ENCODE measurements around the gene TMC1. TPM values are rescaled to one million over a fixed set of nuclear protein-coding genes. Genes with fewer than 3 reads are reported as not detected.
A peak's percentile ranks its signal among the peaks of the same experiment; 100 is the strongest.
"Not testable (repeated sequence)": the region's sequence is repeated elsewhere in the genome, so short reads cannot be mapped to it uniquely, and the experiment has no call there.

Gene TMC1
- total RNA-seq, 2 experiments from 2014 or later, result not detected

GRCh38 chr9:72478966-72479365, 42.4 kb upstream of the TMC1 start:
- no peak overlapping the region for H3K4me3 Mint-ChIP-seq
- H3K9me3 Mint-ChIP-seq, result no peaks in the 10 kb centered on the region
- H3K27ac Mint-ChIP-seq, result no peak overlapping the region
- no peak for TF ChIP-seq CTCF (IDR thresholded peaks at IDR 0.05)
- no peaks in the 10 kb centered on the region for H3K36me3 Mint-ChIP-seq (ENCODE audit: low read depth)
- no peaks in the 10 kb centered on the region for H3K36me3 ChIP-seq (ENCODE audit: insufficient read depth, low read length)
- POLR2A ChIA-PET, result no interaction called here
- peaks cover 5% of the 10 kb centered on the region for H3K4me1 ChIP-seq (ENCODE audit: insufficient read depth, low read length)
- no peak overlapping the region for H3K27ac ChIP-seq (ENCODE audit: low read depth in 1 of 2, low read length in 2 of 2)
- H3K27me3 ChIP-seq (ENCODE audit: control insufficient read depth in 1 of 2, insufficient read depth in 2 of 2, low read length in 2 of 2), result no peaks in the 10 kb centered on the region
- H3K9me3 ChIP-seq (ENCODE audit: control insufficient read depth in 1 of 2, insufficient read depth in 1 of 2, low read length in 2 of 2), result no peaks in the 10 kb centered on the region
- DNase-seq (peak in 1 of 14 experiments; percentile 11), ATAC-seq (ENCODE audit: poor library complexity) (no peak)
- intact Hi-C loops (cut with DNase I, micrococcal nuclease), result loop anchor here in 1 of 2 experiments (10.0 kb wide), 1 partner anchor 54 kb away; no protein-coding TSS in a partner anchor
- H3K4me3 ChIP-seq (ENCODE audit: low read length), result no peak overlapping the region
- CTCF ChIA-PET, result interaction anchor here (0.6 to 1.3 kb wide), 3 partner anchors 12 to 207 kb away, joined by 3 read pairs; no protein-coding TSS in a partner anchor
- peaks cover 15% of the 10 kb centered on the region for H3K4me1 Mint-ChIP-seq (ENCODE audit: low read depth)
- no peaks in the 10 kb centered on the region for H3K27me3 Mint-ChIP-seq

GRCh38 chr9:72480261-72480660, 41.1 kb upstream of the TMC1 start:
- ATAC-seq (ENCODE audit: poor library complexity); H3K27me3 ChIP-seq (ENCODE audit: control insufficient read depth in 1 of 2, insufficient read depth in 2 of 2, low read length in 2 of 2); H3K27ac ChIP-seq (ENCODE audit: low read depth in 1 of 2, low read length in 2 of 2); H3K36me3 ChIP-seq (ENCODE audit: insufficient read depth, low read length); CTCF ChIA-PET; H3K4me3 Mint-ChIP-seq; H3K36me3 Mint-ChIP-seq (ENCODE audit: low read depth); H3K9me3 Mint-ChIP-seq; intact Hi-C loops (cut with DNase I, micrococcal nuclease); H3K27ac Mint-ChIP-seq; DNase-seq; H3K4me1 ChIP-seq (ENCODE audit: insufficient read depth, low read length); H3K27me3 Mint-ChIP-seq; H3K9me3 ChIP-seq (ENCODE audit: control insufficient read depth in 1 of 2, insufficient read depth in 1 of 2, low read length in 2 of 2); POLR2A ChIA-PET; H3K4me3 ChIP-seq (ENCODE audit: low read length): not testable (repeated sequence)
- H3K4me1 Mint-ChIP-seq (ENCODE audit: low read depth), result peaks cover 15% of the 10 kb centered on the region

- Histone ChIP-seq H3K9me3 (ENCODE audit: control insufficient read depth in 1 of 2, insufficient read depth in 1 of 2, low read length in 2 of 2) (no peaks in the 10 kb centered on the region), H3K27ac (ENCODE audit: low read depth in 1 of 2, low read length in 2 of 2) (no peak overlapping the region), H3K36me3 (ENCODE audit: insufficient read depth, low read length) (no peaks in the 10 kb centered on the region), H3K27me3 (ENCODE audit: control insufficient read depth in 1 of 2, insufficient read depth in 2 of 2, low read length in 2 of 2) (no peaks in the 10 kb centered on the region), H3K4me3 (ENCODE audit: low read length) (no peak overlapping the region), H3K4me1 (ENCODE audit: insufficient read depth, low read length) (peaks cover 5% of the 10 kb centered on the region)
- DNase-seq (no peak), ATAC-seq (ENCODE audit: poor library complexity) (no peak)
- H3K36me3 Mint-ChIP-seq (ENCODE audit: low read depth), result no peaks in the 10 kb centered on the region
- H3K4me1 Mint-ChIP-seq (ENCODE audit: low read depth), result peaks cover 15% of the 10 kb centered on the region
- intact Hi-C loops (cut with DNase I, micrococcal nuclease), result no loop called here
- H3K9me3 Mint-ChIP-seq, result no peaks in the 10 kb centered on the region
- H3K27me3 Mint-ChIP-seq, result no peaks in the 10 kb centered on the region
- H3K27ac Mint-ChIP-seq, result no peak overlapping the region
- CTCF ChIA-PET, result no interaction called here
- H3K4me3 Mint-ChIP-seq, result no peak overlapping the region
- POLR2A ChIA-PET, result interaction anchor here (0.9 kb wide), 1 partner anchor 8 kb away, joined by 3 read pairs; no protein-coding TSS in a partner anchor
- TF ChIP-seq CTCF (IDR thresholded peaks at IDR 0.05), result no peak
Measured at GRCh38 chr9:72480921-72481320, 40.5 kb upstream of the TMC1 start.
